HEK293T (cell line): ENCODE results near the gene APPL2.

ENCODE experiments used
- CTCF ChIA-PET: fragments of 350-600 bp; formaldehyde crosslinking; extraction: SDS; loops from one replicate; lab custom pipeline; 2021; ENCODE audit warnings: antibody characterized with exemption, inconsistent platforms; lab: Yijun Ruan, JAX
- POLR2A ChIA-PET: fragments of 350-600 bp; formaldehyde crosslinking; extraction: SDS; loops from one replicate; lab custom pipeline; 2020; ENCODE audit warnings: antibody characterized with exemption, inconsistent platforms; lab: Yijun Ruan, JAX
- DNase-seq: peaks from one replicate; pipeline ENCODE4 v3.0.0; 2012; ENCODE audit warnings: mixed read lengths; ENCODE audit errors: extremely low spot score
- ARNT ChIP-seq: fragments of 450-650 bp; IDR thresholded peaks from 2 replicates; pipeline ENCODE4 v1.6.1; 2017; ENCODE audit warnings: mild to moderate bottlenecking
- BHLHE40 ChIP-seq: fragments of 450-650 bp; IDR thresholded peaks from 2 replicates; pipeline ENCODE4 v1.6.1; 2016; ENCODE audit warnings: mild to moderate bottlenecking, moderate library complexity, borderline replicate concordance
- CTBP1 ChIP-seq: fragments of 450-650 bp; IDR thresholded peaks from 2 replicates; pipeline ENCODE4 v1.6.1; 2016; ENCODE audit warnings: borderline replicate concordance
- ELF4 ChIP-seq: fragments of 450-650 bp; IDR thresholded peaks from 2 replicates; pipeline ENCODE4 v1.6.1; 2017; ENCODE audit warnings: antibody characterized with exemption
- FOXA1 ChIP-seq: fragments of 450-650 bp; IDR thresholded peaks from 2 replicates; pipeline ENCODE4 v1.6.1; 2016; ENCODE audit warnings: mild to moderate bottlenecking
- FOXK2 ChIP-seq: fragments of 450-650 bp; IDR thresholded peaks from 2 replicates; pipeline ENCODE4 v1.6.1; 2016; ENCODE audit warnings: mild to moderate bottlenecking
- FOXM1 ChIP-seq: fragments of 450-650 bp; IDR thresholded peaks from 2 replicates; pipeline ENCODE4 v1.6.1; 2017; ENCODE audit warnings: mild to moderate bottlenecking, borderline replicate concordance
- HDGF ChIP-seq: fragments of 450-650 bp; IDR thresholded peaks from 2 replicates; pipeline ENCODE4 v1.6.1; 2017; ENCODE audit warnings: antibody characterized with exemption, borderline replicate concordance
- L3MBTL2 ChIP-seq: fragments of 450-650 bp; conservative IDR thresholded peaks from 2 replicates; pipeline ENCODE4 v1.6.1; 2016; ENCODE audit warnings: mild to moderate bottlenecking
- LEF1 ChIP-seq: fragments of 450-650 bp; IDR thresholded peaks from 2 replicates; pipeline ENCODE4 v1.6.1; 2017; ENCODE audit warnings: mild to moderate bottlenecking, borderline replicate concordance
- NFRKB ChIP-seq: fragments of 450-650 bp; IDR thresholded peaks from 2 replicates; pipeline ENCODE4 v1.6.1; 2016; ENCODE audit warnings: mild to moderate bottlenecking, moderate library complexity
- PKNOX1 ChIP-seq: fragments of 450-650 bp; IDR thresholded peaks from 2 replicates; pipeline ENCODE4 v1.6.1; 2016
- SP1 ChIP-seq: fragments of 450-650 bp; IDR thresholded peaks from 2 replicates; pipeline ENCODE4 v1.6.1; 2017
- SUZ12 ChIP-seq: fragments of 450-650 bp; IDR thresholded peaks from 2 replicates; pipeline ENCODE4 v1.6.1; 2016; ENCODE audit warnings: mild to moderate bottlenecking
- TARDBP ChIP-seq: fragments of 450-650 bp; IDR thresholded peaks from 2 replicates; pipeline ENCODE4 v1.6.1; 2016
- ZNF384 ChIP-seq: fragments of 450-650 bp; IDR thresholded peaks from 2 replicates; pipeline ENCODE4 v1.6.1; 2016

The APPL2 gene

DNA sequence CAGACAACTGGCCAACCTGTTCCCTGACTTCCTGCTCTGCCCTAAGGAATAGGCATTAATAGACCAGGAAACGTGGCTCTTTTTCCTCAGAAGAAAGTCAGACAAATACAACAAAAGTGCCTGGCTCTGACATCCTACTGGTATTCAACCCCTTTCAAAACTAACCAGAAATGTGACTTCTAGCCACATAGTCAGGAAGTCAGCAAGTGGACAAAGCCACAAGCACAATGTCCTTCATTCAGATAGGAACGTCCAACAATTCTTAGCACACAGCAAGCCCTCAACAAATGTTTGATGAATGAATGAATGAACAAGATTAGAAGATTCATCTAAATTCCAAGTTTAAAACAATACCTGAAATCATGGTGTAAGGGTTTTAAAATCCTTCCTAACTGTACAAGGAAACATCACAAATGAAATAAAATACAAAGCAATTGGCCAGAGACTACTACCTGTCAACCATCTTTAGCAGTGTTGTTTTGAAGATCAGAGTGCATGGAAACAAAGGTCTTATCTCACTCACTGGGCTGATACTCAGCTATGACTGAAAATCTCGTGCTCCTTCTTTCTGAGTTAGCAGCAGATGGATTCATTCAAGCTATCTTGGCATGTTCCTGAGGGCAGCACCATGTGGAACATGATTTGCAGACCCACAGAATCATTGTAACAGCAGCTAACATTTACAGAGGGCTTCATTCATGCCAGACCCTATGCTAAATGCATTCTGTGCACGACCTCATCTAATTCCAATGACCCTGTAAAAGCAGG lies 16.5 kb downstream of the APPL2 start:
- ChIA-PET CTCF (no interaction called here), POLR2A (interaction anchor here (1.8 kb wide), 1 partner anchor 16 kb away, joined by 9 read pairs; the partner anchor contains the start of gene APPL2)
- DNase-seq: no peak
- TF ChIP-seq ZNF384 (no peak), TARDBP (no peak), ELF4 (no peak), NFRKB (no peak), SP1 (no peak), BHLHE40 (no peak), FOXM1 (no peak), HDGF (no peak), FOXK2 (no peak), SUZ12 (no peak), LEF1 (no peak), CTBP1 (no peak), L3MBTL2 (no peak), FOXA1 (no peak)

GRCh38 chr12:105218434-105218833 lies 17.5 kb downstream of the APPL2 start:
- no peak for TF ChIP-seq PKNOX1
- no peak for DNase-seq
- POLR2A ChIA-PET: interaction anchor here (1.8 kb wide), 1 partner anchor 18 kb away, joined by 9 read pairs; the partner anchor contains the start of gene APPL2
- CTCF ChIA-PET: no interaction called here

- CTCF ChIA-PET: no interaction called here
- POLR2A ChIA-PET: no interaction called here
- TF ChIP-seq BHLHE40 (no peak), LEF1 (no peak), SUZ12 (no peak), L3MBTL2 (no peak), HDGF (no peak), SP1 (no peak), CTBP1 (no peak), FOXM1 (no peak), NFRKB (no peak), ELF4 (no peak), FOXK2 (no peak), TARDBP (no peak)
- no peak for DNase-seq
Observed at GRCh38 chr12:105214670-105215375, 21.2 kb downstream of the APPL2 start.

GRCh38 chr12:105214148-105214547 lies 21.8 kb downstream of the APPL2 start:
- ChIA-PET POLR2A (no interaction called here), CTCF (no interaction called here)
- no peak for DNase-seq
- TF ChIP-seq HDGF (no peak), NFRKB (no peak), ZNF384 (no peak), L3MBTL2 (no peak), BHLHE40 (no peak), CTBP1 (no peak)

DNA sequence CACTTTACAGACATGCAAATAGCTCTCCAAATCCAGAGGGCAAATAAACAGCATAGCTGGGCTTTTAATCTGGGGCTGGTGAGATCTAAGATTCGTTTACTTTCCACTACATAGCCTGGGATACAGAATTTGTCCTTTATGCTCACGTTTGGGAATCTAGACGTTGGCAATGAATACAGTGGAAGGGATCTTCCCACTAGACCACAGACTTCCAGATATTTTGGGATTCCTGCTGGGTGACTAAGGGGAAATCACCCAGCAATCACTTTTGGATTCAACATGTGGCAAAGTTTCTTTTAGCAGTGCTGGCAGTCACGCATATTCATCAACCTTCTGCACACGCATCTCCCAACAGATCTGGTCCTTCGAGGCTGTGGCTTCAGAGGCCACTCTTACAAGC lies 23.5 kb downstream of the APPL2 start:
- CTCF ChIA-PET: no interaction called here
- TF ChIP-seq TARDBP: no peak
- TF ChIP-seq L3MBTL2: no peak
- TF ChIP-seq FOXK2: no peak
- no peak for TF ChIP-seq BHLHE40
- no peak for TF ChIP-seq ZNF384
- TF ChIP-seq SUZ12: no peak
- no peak for TF ChIP-seq FOXA1
- no peak for TF ChIP-seq SP1
- no peak for TF ChIP-seq HDGF
- TF ChIP-seq ELF4: no peak
- TF ChIP-seq CTBP1: no peak
- TF ChIP-seq LEF1: no peak
- TF ChIP-seq ARNT: no peak
- TF ChIP-seq PKNOX1: no peak
- no peak for TF ChIP-seq NFRKB
- no peak for TF ChIP-seq FOXM1
- POLR2A ChIA-PET: no interaction called here
- DNase-seq: no peak

DNA sequence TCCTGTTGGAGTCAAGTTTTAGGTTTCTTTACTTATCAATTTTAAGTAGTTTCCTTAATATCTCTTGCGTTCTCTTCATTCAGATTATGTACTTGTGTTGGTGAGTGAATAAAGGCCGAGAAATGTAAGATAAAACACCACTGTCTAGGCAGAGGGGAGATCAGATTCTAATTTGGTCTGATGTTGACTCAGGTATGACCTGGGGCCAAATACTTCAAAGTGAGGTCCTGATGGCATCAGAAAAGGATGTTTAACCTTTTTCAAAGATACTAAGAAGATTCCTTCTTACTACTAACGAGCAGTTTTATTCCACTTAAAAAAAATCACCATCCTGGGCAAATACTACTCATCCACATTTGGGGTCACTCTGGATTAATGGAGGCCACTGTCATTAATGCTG lies 26.9 kb downstream of the APPL2 start:
- ChIA-PET CTCF (no interaction called here), POLR2A (no interaction called here)
- no peak for DNase-seq
- TF ChIP-seq L3MBTL2 (no peak), FOXK2 (no peak), CTBP1 (no peak), SUZ12 (no peak), PKNOX1 (no peak), BHLHE40 (no peak), LEF1 (no peak), NFRKB (no peak), ARNT (no peak), SP1 (no peak), ELF4 (no peak)
